ENCODE data around the gene MS4A7.

MS4A7 gene

GRCh38 chr11:60433401-60433800, 55.1 kb downstream of the MS4A7 start:
- Histone ChIP-seq H3K27me3 (replicated peaks in 2 of 5; ENCODE audit: control insufficient read depth in 4 of 5, insufficient read depth in 5 of 5, low read length in 4 of 5) (no peaks in the 10 kb centered on the region), H3K36me3 (ENCODE audit: control insufficient read depth in 4 of 4, insufficient read depth in 4 of 4, low read length in 3 of 4) (no peaks in the 10 kb centered on the region), H3K4me3 (ENCODE audit: control insufficient read depth in 1 of 7, extremely low read depth in 1 of 7, insufficient read depth in 4 of 7, low read depth in 2 of 7, low read length in 6 of 7) (no peak overlapping the region), H3K9me3 (ENCODE audit: control extremely low read depth in 1 of 5, control insufficient read depth in 4 of 5, insufficient read depth in 2 of 5, low read depth in 1 of 5, low read length in 4 of 5) (no peaks in the 10 kb centered on the region), H3K27ac (ENCODE audit: insufficient read depth in 1 of 2, low read depth in 1 of 2, low read length in 2 of 2, poor library complexity in 1 of 2, severe bottlenecking in 2 of 2) (no peak overlapping the region), H3K4me1 (ENCODE audit: control extremely low read depth in 1 of 4, control insufficient read depth in 4 of 4, insufficient read depth in 4 of 4, low read length in 3 of 4) (no peaks in the 10 kb centered on the region)
- 100% methylated on average over 3 of the region's 4 CpGs for WGBS (ENCODE audit: insufficient coverage)
- ChIA-PET POLR2A (no interaction called here), CTCF (no interaction called here)
- no peak for DNase-seq
